Calu3 (cell line): ENCODE results near the gene BRSK2. TPM values are rescaled to one million over a fixed set of nuclear protein-coding genes. Genes with fewer than 3 reads are reported as not detected.

Source experiments
- BruUV-seq: library from RNA; stranded (reverse); fragments of 400-500 nt; replicated peaks from 2 replicates; lab custom pipeline; 2021; lab: Mats Ljungman, UMichigan
- CTCF ChIA-PET: fragments of 300-600 bp; sonication (Branson Sonifier 250); formaldehyde crosslinking; loops from one replicate; lab custom pipeline; 2022; ENCODE audit warnings: antibody characterized with exemption; lab: Charles Lee
- DNase-seq: peaks from one replicate; pipeline ENCODE4 v3.0.0; 2022
- H3K27ac Mint-ChIP-seq: one replicate; pipeline ENCODE4 v1.8.0; 2022; ENCODE audit warnings: mixed read lengths; ENCODE audit not compliant: unreplicated experiment
- H3K27me3 Mint-ChIP-seq: one replicate; pipeline ENCODE4 v1.8.0; 2022; ENCODE audit warnings: mixed read lengths; ENCODE audit not compliant: unreplicated experiment
- H3K36me3 Mint-ChIP-seq: one replicate; pipeline ENCODE4 v1.8.0; 2022; ENCODE audit warnings: mild to moderate bottlenecking, moderate library complexity, mixed read lengths; ENCODE audit not compliant: insufficient read depth, unreplicated experiment
- H3K4me1 Mint-ChIP-seq: one replicate; pipeline ENCODE4 v1.8.0; 2022; ENCODE audit warnings: mild to moderate bottlenecking, low read depth, mixed read lengths; ENCODE audit not compliant: unreplicated experiment
- H3K4me3 Mint-ChIP-seq: one replicate; pipeline ENCODE4 v1.8.0; 2022; ENCODE audit warnings: mild to moderate bottlenecking, low read depth, moderate library complexity, mixed read lengths; ENCODE audit not compliant: unreplicated experiment
- H3K9me3 Mint-ChIP-seq: one replicate; pipeline ENCODE4 v1.8.0; 2022; ENCODE audit warnings: low read depth, mixed read lengths; ENCODE audit not compliant: unreplicated experiment
- CTCF ChIP-seq: fragments of 200-600 bp; IDR thresholded peaks from one replicate; pipeline ENCODE4 v1.8.0; 2022; ENCODE audit warnings: antibody characterized with exemption; ENCODE audit not compliant: unreplicated experiment
- intact Hi-C: fragments of 100-400 bp; cut with micrococcal nuclease; formaldehyde crosslinking; loops from one replicate; pipeline ENCODE4 v1.10.0; 2022; ENCODE audit not compliant: unreplicated experiment
- total RNA-seq: library from RNA; stranded (reverse); gene quantifications from 2 replicates; pipeline ENCODE4 v1.2.3, GENCODE V29; 2022

BRSK2 gene
- total RNA-seq, 1 experiment from 2014 or later: 2.6 TPM

- Mint-ChIP-seq H3K27ac (no peak overlapping the region), H3K36me3 (peaks cover 12% of the 10 kb centered on the region), H3K4me1 (no peaks in the 10 kb centered on the region), H3K27me3 (peaks cover 31% of the 10 kb centered on the region), H3K9me3 (no peaks in the 10 kb centered on the region), H3K4me3 (no peak overlapping the region)
- TF ChIP-seq CTCF: no peak
- intact Hi-C loops: no loop called here
- DNase-seq: no peak
- CTCF ChIA-PET: no interaction called here
- BruUV-seq: no TSS peak
Measured at GRCh38 chr11:1443737-1444136, 54.0 kb downstream of the BRSK2 start.

GRCh38 chr11:1444321-1444720, 54.6 kb downstream of the BRSK2 start:
- CTCF ChIA-PET: no interaction called here
- Mint-ChIP-seq H3K27ac (peak overlapping the region; percentile 50), H3K27me3 (peaks cover 37% of the 10 kb centered on the region), H3K4me1 (no peaks in the 10 kb centered on the region), H3K36me3 (peaks cover 18% of the 10 kb centered on the region), H3K9me3 (no peaks in the 10 kb centered on the region), H3K4me3 (no peak overlapping the region)
- intact Hi-C loops: no loop called here
- no peak for TF ChIP-seq CTCF
- BruUV-seq: no TSS peak
- DNase-seq: no peak

GRCh38 chr11:1444823-1445422, 55.2 kb downstream of the BRSK2 start:
- Mint-ChIP-seq H3K9me3 (no peaks in the 10 kb centered on the region), H3K27ac (peak overlapping the region; percentile 50), H3K4me1 (no peaks in the 10 kb centered on the region), H3K27me3 (peaks cover 43% of the 10 kb centered on the region), H3K4me3 (no peak overlapping the region), H3K36me3 (peaks cover 15% of the 10 kb centered on the region)
- no peak for TF ChIP-seq CTCF
- CTCF ChIA-PET: no interaction called here
- no peak for DNase-seq
- intact Hi-C loops: no loop called here
- BruUV-seq: no TSS peak

GRCh38 chr11:1445741-1446445, 56.2 kb downstream of the BRSK2 start:
- CTCF ChIA-PET: interaction anchor here (1.1 kb wide), 2 partner anchors 137 to 152 kb away, joined by 3 to 4 read pairs; partner anchors contain the start of gene TOLLIP
- Mint-ChIP-seq H3K4me3 (no peak overlapping the region), H3K4me1 (no peaks in the 10 kb centered on the region), H3K9me3 (no peaks in the 10 kb centered on the region), H3K27me3 (peaks cover 52% of the 10 kb centered on the region), H3K27ac (no peak overlapping the region), H3K36me3 (peaks cover 14% of the 10 kb centered on the region)
- DNase-seq: no peak
- BruUV-seq: no TSS peak
- intact Hi-C loops: no loop called here
- no peak for TF ChIP-seq CTCF
